ENCODE data around the gene VDAC2.
"Not testable (repeated sequence)": the region's sequence is repeated elsewhere in the genome, so short reads cannot be mapped to it uniquely, and the experiment has no call there.

The VDAC2 gene

GRCh38 chr10:75201793-75202307, 8.7 kb upstream of the VDAC2 start:
- no peak for DNase-seq

- no peak for DNase-seq
Observed at GRCh38 chr10:75202321-75203045, 8.1 kb upstream of the VDAC2 start.

- DNase-seq = not testable (repeated sequence)
Observed at GRCh38 chr10:75203046-75203620, 7.5 kb upstream of the VDAC2 start.

- no peak for DNase-seq
Observed at GRCh38 chr10:75203724-75204123, 6.9 kb upstream of the VDAC2 start.

GRCh38 chr10:75205908-75206307, 4.7 kb upstream of the VDAC2 start:
- DNase-seq = no peak

GRCh38 chr10:75206638-75207037, 4.0 kb upstream of the VDAC2 start:
- DNase-seq = not testable (repeated sequence)

- DNase-seq = no peak
Observed at GRCh38 chr10:75207079-75207856, 3.3 kb upstream of the VDAC2 start.

DNA sequence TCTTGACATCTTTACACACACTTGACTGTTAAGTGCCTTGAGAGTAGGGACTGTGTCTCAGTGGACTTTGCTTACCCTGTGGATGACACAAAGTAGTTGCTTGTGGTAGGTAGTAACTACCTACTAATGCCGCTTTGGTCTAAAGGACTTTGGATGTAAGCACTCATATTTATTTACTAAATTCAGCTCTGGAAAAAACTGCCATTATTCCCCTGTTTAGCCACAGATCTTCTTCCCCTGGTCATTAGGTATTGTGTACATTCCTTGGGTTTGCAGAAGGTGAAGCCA, 2.8 kb upstream of the VDAC2 start:
- DNase-seq = no peak

DNA sequence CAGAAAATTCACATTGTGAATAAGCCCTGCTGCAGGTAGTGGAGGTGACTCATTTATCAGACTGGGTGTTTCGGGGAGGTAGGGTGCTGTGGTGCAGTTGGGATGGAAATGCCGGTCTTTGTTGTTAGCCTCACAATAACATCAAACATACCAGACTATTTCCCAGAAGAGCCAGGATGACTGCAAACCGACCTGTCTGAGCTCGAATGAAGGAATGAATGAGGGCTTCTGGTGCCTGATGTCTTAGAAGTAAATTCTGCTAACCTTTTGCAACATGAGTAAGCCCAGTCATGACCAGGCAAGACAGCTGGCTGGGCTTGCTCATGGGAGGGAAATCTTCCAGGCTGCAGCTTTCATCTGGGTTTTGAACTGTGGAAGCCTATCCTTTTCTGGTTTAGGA, 2.4 kb upstream of the VDAC2 start:
- DNase-seq = no peak

- DNase-seq = no peak
Observed at GRCh38 chr10:75209086-75209920, 1.3 kb upstream of the VDAC2 start.

DNA sequence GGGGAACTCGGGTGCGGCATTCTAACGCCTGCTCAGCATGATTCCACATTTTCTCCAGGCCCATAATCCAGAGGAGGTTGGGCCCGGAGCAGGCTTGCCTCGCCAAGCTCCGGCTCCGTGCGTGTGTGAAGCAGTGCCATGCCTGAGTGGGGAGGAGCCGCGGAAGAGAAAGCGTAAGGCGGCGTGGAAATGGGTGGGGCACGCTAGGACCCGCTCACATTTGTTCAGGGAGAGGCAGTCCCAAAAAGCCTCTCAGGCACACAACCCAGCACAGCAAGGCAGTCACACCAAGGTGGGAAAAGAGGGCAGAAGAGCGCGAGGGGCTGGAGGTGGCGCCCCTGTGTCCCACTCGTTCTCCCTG, 695 bp upstream of the VDAC2 start:
- DNase-seq = peak; percentile 6

DNA sequence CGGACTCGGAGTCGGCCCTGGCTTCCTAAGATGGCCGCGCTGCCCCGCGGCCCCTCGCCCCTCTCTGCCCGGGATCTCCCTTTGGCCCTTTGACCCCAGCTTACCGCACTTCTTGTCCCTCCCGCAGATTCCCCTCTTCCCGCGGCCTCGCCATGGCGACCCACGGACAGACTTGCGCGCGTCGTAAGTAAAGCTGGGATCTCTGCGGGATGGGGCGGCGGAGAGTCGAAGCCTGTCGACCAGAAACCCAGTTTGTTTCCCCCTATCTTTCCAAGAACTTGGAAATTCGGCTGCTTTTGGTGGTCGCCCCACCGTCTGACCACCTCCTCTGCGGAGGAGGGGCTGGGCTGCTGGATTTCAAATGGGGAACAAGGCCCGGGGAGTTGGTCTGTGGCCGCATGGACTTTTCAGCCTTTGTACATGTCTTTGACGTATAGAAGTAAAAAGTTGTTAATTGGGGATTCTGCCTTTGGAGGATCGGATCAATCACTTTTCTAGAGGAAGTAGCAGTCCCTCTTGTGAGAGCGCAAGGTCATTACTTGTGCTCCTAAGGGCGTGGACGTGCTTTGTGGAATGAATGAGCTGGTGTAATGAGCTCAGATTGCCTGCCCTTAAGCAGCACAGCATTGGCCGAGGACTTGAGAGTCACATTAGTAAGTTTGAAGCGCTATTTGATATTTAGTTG, 553 bp downstream of the VDAC2 start:
- no peak for DNase-seq

DNA sequence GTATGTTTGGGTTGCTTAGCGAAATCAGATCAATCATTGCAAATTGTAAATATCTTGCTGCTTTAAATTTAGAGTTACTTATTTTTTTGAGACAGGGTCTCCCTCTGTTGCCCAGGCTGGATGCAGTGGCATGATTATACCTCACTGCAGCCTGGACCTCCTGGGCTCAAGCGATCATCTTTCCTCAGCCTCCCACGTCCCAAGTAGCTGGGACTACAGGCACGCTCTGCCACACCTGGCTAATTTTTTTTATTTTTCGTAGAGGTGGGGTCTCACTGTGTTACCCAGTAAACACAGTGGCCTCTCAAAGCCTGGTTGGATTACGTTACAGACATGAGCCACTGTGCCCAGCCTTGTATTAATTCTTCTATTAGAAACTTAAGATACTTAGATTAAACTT, 1.7 kb downstream of the VDAC2 start:
- no peak for DNase-seq

DNA sequence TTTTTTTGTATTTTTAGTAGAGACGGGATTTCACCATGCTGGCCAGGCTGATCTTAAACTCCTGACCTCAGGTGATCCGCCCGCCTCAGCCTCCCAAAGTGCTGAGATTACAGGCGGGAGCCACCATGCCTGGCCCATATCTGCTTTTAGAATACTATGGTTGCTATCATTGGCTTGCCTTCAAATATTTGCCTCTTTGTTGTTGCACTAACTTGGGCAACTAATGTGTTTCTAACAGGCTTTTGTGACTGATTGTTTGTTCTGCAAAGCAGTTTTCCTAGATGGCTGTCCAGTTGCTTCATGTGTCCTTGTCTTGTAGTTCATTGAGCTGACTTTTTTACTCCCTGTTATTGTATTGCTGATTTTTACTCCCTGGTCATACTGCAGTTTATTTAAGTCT, 9.7 kb downstream of the VDAC2 start:
- DNase-seq = no peak

GRCh38 chr10:75221492-75221891, 10.9 kb downstream of the VDAC2 start:
- not testable (repeated sequence) for DNase-seq

- DNase-seq = no peak
Observed at GRCh38 chr10:75223507-75223906, 12.9 kb downstream of the VDAC2 start.

GRCh38 chr10:75226095-75226494, 15.5 kb downstream of the VDAC2 start:
- DNase-seq = no peak

DNA sequence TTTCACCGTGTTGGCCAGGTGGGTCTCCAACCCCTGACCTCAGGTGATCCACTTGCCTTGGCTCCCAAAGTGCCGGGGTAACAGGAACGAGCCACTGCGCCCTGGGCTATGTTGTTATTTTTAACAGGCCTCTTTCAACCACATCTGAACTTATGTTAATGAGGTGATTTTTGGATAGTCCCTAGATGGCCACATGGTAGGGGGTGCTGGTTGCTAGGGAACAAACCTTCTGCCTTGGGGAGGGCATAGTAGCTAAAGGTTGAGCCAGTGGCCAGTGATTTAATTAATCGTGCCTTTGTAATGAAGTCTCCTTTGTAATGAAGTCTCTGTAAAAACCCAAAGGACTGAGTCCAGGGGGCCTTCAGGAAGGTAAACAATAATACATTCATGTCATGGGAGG, 16.1 kb downstream of the VDAC2 start:
- DNase-seq = no peak

DNA sequence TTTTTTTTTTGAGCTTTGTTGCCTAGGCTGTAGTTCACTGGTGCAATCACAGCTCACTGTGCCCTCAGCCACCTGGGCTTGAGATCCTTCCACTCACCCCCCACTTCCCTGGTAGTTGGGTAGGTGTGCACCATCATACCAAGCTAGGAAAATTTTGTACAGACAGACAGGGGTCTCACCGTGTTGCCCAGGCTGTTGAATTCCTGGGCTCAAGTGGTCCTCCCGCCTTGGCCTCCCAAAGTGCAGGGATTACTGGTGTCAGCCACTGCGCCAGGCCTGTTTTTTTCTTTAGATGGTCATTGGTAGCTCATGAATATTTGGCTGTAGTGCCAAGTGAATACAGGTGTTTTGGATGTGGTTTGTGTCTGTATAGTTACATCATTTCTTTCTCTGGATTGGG, 17.7 kb downstream of the VDAC2 start:
- no peak for DNase-seq

GRCh38 chr10:75228834-75229233, 18.2 kb downstream of the VDAC2 start:
- DNase-seq = no peak

- DNase-seq = no peak
Observed at GRCh38 chr10:75229971-75230370, 19.4 kb downstream of the VDAC2 start.

DNA sequence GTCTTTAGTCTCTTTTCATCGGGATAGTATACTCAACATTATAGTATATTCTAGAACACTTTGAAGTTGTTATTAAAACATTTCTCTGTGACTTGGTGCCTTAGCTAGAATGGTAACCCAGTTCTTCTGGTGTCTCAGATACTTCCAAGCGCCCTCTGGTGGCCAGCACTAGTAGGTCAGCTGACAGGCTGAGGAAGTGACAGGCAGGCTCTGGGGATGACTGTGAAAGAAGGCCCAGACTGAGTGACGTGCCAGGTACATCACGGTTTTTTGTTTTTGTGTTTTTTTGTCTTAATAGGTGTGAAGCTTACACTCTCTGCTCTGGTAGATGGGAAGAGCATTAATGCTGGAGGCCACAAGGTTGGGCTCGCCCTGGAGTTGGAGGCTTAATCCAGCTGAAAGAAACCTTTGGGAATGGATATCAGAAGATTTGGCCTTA, 20.0 kb downstream of the VDAC2 start:
- peak; percentile 2 for DNase-seq

Data from SHP77 treated with DMSO at 0.1 percent for 48 hours (cell line).